Mucosa of rectum (tissue), 2 donors: ENCODE data around the gene NSUN5.
"Not testable (repeated sequence)": the region's sequence is repeated elsewhere in the genome, so short reads cannot be mapped to it uniquely, and the experiment has no call there.

Source experiments
- H3K27ac ChIP-seq, 2 donors: one replicate each; pipeline ENCODE4 v1.7.0; 2013; ENCODE audit warnings: inconsistent platforms in 2 of 2, low read depth in 2 of 2, low read length in 2 of 2
- H3K27me3 ChIP-seq, 2 donors: one replicate each; pipeline ENCODE4 v1.7.0; 2013; ENCODE audit warnings: low read length in 2 of 2; ENCODE audit not compliant: control insufficient read depth in 2 of 2, insufficient read depth in 2 of 2
- H3K36me3 ChIP-seq, 2 donors: one replicate each; pipeline ENCODE4 v1.7.0; 2013; ENCODE audit warnings: low read length in 2 of 2; ENCODE audit not compliant: control insufficient read depth in 2 of 2, insufficient read depth in 2 of 2
- H3K4me1 ChIP-seq, 2 donors: one replicate each; pipeline ENCODE4 v1.7.0; 2013; ENCODE audit warnings: low read length in 2 of 2, mild to moderate bottlenecking in 1 of 2; ENCODE audit not compliant: control insufficient read depth in 2 of 2, insufficient read depth in 2 of 2
- H3K4me3 ChIP-seq, 2 donors: one replicate each; pipeline ENCODE4 v1.7.0; 2013; ENCODE audit warnings: low read length in 2 of 2
- H3K9ac ChIP-seq, 2 donors: one replicate each; pipeline ENCODE4 v1.7.0; 2013; ENCODE audit warnings: low read length in 2 of 2, low read depth in 1 of 2, mild to moderate bottlenecking in 1 of 2
- H3K9me3 ChIP-seq, 2 donors: one replicate each; pipeline ENCODE4 v1.7.0; 2013; ENCODE audit warnings: low read length in 2 of 2; ENCODE audit not compliant: control insufficient read depth in 2 of 2
- donor health status: healthy.
- donor health status: Normal muscosa, but diverticular disease.

Gene NSUN5

DNA sequence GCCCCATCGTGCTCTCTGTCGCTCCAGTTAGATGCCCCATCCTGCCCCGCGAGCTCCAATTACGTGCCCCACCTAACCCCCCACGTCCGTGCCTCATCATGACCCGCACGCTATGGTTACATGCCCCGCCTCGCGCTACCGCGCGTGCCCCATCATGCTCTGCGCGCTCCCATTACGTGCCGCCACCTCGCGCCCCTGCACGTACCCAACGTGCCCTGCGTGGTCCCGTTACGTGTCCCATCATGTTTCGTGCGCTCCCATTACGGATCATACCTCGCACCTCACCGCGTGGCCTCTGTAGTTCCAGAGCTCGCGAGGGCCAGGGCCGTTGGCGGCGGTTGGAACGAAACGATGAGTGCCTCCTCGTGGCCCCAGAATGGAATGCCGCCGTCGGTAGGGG lies 19.3 kb upstream of the NSUN5 start, which contains the start of the genes FKBP6 and TRIM50:
TSS of gene FKBP6 (plus strand) at position 240 of the 400 bp plus-strand sequence. CDS start 268 bp downstream, outside the sequence.
TSS of gene TRIM50 (minus strand) at position 161 of the 400 bp plus-strand sequence. CDS start 3,295 bp downstream, outside the sequence.
- not testable (repeated sequence) for H3K27ac ChIP-seq, H3K4me3 ChIP-seq, H3K9ac ChIP-seq, H3K9me3 ChIP-seq, H3K27me3 ChIP-seq, H3K36me3 ChIP-seq, H3K4me1 ChIP-seq

DNA sequence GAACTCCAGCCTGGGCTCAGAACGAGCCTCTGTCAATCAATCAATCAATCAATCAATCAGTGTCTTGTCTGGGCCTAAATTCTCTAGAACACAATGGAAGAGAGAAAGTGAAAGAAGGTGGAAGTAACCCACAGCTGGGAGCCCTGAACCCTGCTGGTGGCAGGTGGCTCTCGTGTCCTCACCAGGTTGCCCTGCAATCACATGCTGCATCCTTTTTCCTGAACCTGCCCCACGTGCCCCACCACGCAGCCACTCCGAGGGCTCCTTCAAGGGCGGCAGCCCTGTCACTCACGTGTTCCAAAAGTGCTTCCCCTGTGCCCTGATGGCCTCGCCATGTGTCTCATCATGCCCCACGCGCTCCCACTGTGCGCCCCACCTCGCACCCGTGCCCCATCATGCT lies 18.8 kb upstream of the NSUN5 start:
- H3K9me3 ChIP-seq, H3K27me3 ChIP-seq, H3K36me3 ChIP-seq, H3K9ac ChIP-seq, H3K4me1 ChIP-seq, H3K4me3 ChIP-seq, H3K27ac ChIP-seq: not testable (repeated sequence)

DNA sequence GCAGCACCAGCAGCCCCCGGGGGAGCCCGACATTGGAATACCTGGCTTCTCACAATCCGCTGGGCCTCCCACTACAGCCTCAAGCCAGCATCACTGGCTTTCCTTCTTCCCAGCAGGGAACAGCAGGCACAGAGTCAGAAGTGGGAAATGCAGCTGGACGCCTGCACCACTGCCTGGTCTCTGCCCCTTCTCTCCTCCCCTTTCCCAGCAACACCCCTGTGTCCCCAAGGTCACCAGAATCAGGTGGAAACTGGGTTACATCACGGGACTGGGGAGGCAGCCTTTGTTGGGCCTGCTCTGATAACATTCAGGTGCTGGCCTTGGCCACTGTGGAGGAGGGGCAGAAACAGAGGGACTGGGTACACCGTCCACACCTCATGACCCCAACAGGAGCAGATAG lies 16.8 kb upstream of the NSUN5 start:
- H3K27ac ChIP-seq, H3K4me3 ChIP-seq, H3K27me3 ChIP-seq, H3K36me3 ChIP-seq, H3K4me1 ChIP-seq, H3K9ac ChIP-seq, H3K9me3 ChIP-seq: not testable (repeated sequence)

DNA sequence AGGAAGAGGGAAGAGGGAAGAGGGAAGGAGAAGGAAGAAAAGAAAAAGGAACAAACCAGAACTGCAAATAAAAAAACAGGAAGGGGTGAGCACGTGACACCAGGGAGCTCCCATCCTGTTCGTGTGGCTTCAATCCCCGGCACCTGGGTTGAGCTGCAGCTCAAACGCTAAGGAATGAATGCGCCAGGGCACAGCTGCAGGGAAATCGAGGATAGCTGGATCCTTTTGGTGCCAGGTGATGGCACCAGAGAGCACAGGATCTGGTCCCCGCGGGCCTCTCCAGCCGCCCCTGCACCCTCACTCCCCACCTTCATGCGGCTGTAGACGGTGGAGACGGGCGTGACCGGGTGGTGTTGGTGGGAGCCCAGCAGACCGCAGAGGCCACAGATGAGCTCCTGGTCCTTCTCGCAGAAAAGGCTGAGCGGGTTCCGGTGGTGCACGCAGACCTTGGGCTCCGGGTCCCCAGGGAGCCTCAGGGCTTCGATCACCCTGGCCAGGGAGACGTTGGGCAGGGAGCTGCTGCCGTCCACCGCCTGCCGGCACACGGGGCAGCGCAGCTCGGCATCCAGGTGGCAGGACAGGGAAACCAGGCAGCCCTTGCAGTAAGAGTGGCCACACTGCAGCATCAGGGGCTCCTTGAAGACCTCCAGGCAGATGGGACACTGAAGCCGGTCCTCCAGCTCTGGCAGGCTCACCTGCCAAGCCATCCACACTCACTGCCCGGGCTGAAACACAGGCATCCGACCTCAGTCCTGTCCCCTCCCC lies 15.6 kb upstream of the NSUN5 start:
- peak overlapping the region; percentile 11 to 50 for H3K4me3 ChIP-seq
- H3K4me1 ChIP-seq, H3K27ac ChIP-seq, H3K27me3 ChIP-seq, H3K36me3 ChIP-seq, H3K9me3 ChIP-seq: not testable (repeated sequence)
- H3K9ac ChIP-seq: peak overlapping the region in 1 of 2 donors; percentile 1

DNA sequence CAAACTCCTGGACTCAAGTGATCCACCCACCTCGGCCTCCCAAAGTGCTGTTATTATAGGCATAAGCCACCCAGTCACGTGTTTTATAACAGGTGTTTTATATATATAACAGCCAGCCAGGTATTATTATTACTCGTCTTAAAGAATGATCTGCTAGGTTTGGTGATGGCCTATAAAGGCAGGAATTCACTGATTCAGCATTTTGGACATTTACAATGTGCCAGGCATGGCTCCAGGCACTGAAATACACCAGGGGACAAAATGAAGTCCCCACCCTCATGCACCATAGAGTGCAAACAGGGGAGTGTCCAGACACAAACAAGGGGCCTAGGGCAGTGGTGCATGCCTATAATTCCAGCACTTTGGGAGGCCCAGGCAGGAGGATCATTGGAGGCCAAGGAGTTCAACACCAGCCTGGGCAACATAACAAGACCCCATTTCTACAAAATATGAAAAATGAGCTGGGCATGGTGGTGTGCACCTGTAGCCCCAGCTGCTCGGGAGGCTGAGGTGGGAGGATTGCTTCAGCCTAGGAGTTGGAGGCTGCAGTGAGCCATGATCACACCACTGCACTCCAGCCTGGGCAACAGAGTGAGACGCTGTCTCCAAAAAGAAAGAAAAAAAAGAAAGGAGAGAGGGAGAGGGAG lies 14.9 kb upstream of the NSUN5 start:
- H3K27ac ChIP-seq, H3K27me3 ChIP-seq, H3K4me3 ChIP-seq, H3K4me1 ChIP-seq, H3K9me3 ChIP-seq, H3K9ac ChIP-seq, H3K36me3 ChIP-seq: not testable (repeated sequence)

DNA sequence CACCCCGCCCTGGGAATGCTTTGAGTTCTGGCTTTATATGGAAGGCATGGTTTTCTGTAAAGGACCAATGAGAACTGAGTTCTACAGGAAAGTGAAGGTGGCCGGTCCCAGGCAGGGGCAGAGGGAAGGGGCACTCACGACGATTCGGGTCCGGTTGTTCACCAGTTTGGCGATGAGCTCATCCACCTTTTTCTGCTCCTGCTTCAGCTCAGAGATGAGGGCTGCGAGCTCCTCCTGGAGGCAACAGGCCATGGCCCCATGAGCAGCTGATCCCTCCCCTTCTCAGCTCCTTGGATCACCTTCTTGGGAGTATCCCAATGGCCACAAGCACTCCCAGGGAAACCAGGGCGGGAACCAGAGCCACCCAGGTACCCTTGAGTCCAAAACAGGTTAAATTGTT lies 11.4 kb upstream of the NSUN5 start:
- not testable (repeated sequence) for H3K27ac ChIP-seq, H3K9me3 ChIP-seq, H3K4me3 ChIP-seq, H3K9ac ChIP-seq, H3K36me3 ChIP-seq, H3K27me3 ChIP-seq, H3K4me1 ChIP-seq

DNA sequence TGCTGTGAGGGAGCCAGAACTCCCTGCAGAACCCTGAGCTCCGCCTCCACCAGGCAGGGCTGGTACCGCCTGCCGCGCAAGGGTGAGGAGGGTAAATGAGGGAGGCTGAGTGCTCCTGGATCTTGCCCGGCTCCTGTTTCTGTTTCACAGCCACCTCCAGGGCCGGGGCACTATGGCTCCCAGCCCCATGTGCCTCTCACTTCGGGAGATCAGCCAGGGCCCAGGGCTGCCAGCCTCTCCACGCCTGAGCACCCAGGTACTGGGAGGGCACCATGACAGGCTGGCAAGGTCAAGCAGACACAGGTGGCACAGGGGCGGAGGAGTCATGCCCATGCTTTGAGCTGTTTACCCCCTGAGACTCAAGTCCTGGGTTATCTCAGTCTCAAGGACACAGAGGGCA lies 10.9 kb upstream of the NSUN5 start:
- not testable (repeated sequence) for H3K9ac ChIP-seq, H3K4me3 ChIP-seq, H3K9me3 ChIP-seq, H3K4me1 ChIP-seq, H3K27ac ChIP-seq, H3K27me3 ChIP-seq, H3K36me3 ChIP-seq

DNA sequence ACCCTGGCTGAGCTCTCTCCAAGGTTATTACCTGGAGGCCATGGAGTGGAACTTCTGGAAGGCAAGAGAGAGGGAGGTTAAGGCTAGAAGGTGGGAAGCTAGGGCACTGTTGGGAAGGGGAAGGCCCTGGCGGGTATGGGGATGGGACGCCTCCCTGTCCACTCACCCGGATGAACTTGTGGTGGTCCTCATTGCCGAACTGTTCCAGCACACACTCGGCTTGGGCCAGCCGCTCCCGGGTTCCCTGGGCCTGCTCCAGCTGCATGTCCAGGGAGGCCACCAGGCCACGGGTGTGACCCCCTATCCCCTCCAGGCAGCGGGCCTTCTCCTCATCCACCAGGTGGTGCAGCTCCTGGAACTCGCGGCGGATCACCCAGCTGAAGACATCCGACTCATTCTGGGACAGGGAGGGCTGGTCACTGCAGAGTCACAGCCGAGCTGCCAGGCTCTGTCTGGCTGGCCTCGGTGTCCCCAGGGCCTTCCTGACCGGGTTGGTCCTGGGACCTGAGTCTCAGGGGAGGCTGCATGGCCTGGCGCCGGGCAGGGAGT lies 10.1 kb upstream of the NSUN5 start:
- not testable (repeated sequence) for H3K36me3 ChIP-seq, H3K9me3 ChIP-seq, H3K27me3 ChIP-seq, H3K27ac ChIP-seq, H3K4me3 ChIP-seq, H3K4me1 ChIP-seq, H3K9ac ChIP-seq

DNA sequence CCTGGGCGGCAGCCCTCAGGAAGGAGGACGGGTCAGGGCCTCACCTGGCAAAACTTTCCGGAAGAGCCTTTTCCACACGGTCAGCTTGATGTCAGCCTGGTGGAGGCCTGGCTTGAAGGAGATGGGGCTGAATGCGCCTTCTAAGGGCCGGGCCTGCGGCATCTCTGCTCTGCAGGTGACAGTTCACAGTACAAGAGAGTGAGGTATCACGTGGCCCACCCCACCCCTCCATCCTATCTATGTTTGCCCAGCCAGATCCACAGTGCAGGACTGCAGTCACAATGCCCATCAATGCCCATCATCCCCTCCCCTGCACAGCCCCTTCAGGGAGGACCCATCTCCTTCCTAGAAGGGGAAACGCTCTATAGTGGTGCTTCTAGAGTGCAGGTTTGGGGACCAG lies 7.9 kb upstream of the NSUN5 start:
- Histone ChIP-seq H3K4me3 (no peak overlapping the region), H3K4me1 (no peaks in the 10 kb centered on the region), H3K36me3 (no peaks in the 10 kb centered on the region), H3K27ac (no peak overlapping the region), H3K9me3 (no peaks in the 10 kb centered on the region), H3K27me3 (no peaks in the 10 kb centered on the region), H3K9ac (no peak overlapping the region)

DNA sequence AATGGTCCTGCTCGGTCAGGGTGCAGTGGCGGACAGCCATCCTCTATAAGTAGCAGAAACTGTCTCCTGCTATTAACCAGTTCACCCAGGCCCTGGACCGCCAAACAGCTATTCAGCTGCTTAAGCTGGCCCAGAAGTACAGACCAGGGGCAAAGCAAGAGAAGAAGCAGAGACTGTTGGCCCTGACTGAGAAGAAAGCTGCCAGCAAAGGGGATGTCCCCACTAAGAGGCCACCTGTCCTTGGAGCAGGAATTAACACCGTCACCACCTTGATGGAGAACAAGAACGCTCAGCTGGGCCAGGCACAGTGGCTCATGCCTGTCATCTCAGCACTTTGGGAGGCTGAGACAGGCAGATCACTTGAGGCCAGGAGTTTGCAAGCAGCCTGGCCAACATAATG lies 5.6 kb upstream of the NSUN5 start:
- Histone ChIP-seq H3K36me3 (no peaks in the 10 kb centered on the region), H3K4me3 (no peak overlapping the region), H3K9ac (no peak overlapping the region), H3K4me1 (peaks cover 0 to 2% of the 10 kb centered on the region in 2 donors), H3K27ac (no peak overlapping the region), H3K9me3 (no peaks in the 10 kb centered on the region), H3K27me3 (no peaks in the 10 kb centered on the region)
